ENCODE measurements around the gene JAKMIP1.
"Not testable (repeated sequence)": the region's sequence is repeated elsewhere in the genome, so short reads cannot be mapped to it uniquely, and the experiment has no call there.

JAKMIP1 gene

DNA sequence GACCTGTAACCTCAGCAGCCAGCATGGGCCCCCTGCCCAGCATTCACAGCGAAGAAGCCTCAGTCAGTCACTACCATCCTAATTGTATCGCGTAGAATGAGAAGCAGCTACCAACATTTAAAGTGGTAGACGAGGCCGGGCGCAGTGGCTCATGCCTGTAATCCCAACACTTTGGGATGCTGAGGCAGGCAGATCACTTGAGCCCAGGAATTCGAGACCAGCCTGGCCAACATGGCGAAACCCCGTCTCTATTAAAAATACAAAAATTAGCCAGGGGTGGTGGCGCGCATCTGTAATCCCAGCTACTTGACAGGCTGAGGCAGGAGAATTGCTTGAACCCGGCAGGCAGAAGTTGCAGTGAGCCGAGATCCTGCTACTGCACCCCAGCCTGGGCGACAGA, 59.3 kb downstream of the JAKMIP1 start:
- not testable (repeated sequence) for DNase-seq

DNA sequence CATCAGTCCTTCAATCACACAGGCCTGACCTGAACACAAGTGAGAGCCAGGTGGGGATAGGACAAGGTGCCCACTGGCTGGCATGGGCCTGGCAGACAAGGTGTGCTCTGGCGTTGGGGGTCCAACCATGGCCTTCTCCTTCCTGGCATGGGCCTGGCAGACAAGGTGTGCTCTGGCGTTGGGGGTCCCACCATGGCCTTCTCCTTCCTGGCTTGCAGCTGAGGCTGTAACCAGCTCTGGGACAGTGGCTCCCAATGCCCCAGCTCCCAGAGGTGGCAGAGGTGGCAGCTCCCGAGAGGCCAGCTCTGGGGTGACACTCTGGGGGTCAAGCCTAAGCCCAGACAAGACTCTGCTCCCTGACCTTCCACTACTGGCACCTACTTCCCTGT, 62.6 kb downstream of the JAKMIP1 start:
- DNase-seq = no peak

DNA sequence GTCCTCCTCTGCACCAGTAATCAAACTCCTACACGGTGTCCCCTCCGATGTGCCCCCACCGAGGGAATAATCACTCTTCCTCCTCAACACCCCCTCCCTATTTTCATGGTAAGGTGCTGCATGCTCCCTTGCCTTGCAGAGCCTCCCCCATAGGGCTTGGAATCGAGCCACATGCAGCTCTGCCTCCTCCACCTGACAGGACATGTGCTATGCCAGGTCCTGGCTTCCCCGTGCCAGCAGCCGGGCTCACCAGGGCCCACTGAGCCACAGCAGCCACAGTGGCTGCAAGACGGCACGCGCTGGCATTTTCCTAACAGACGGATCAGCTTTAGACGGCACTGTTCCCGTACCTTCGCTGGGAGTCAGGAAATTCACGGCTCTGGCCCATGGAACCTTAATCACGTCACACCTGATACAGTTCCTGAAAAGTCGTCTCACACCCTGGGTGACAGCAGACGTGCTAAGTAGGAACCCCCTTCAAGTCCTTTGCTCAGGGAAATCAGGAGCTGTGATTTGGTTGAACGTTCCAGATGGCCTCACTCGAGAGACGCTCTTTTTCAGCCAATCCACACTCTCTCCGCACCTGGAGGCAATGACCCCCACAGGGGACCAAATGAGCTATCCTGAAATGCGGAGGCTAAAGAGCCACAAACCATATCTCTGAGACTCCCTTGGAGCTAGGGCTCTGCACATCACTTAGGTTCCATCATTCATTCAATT, 63.2 kb downstream of the JAKMIP1 start:
- no peak for DNase-seq

DNA sequence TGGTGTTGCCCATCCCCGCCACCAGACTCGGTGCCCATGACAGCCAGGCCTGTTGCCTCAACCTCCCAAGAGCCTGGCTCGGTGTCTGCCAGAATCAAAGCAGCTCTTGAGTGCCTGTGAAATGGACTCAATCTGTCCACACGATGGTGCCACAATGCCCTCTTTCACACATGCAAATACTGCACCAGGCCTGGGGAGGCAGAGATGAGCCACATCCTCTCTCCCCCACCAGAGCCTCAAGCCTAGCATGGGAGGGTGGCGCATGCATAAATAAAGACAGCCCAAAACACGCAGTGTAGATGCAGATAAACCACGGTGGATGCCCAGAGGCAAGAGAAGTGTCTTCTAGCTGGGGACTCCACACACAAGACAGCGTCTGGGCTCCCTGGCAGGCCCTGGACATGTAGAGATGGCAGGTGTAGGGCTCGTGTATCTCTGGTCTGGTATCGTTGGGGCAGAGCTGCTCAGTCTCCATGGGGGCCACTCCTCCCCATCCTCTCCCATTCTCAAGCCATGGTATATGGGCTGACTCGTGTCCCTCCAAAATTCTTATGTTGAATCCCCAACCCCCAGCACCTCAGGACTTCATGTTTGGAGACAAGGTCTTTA, 65.6 kb downstream of the JAKMIP1 start:
- DNase-seq = no peak

- no peak for DNase-seq
Measured at GRCh38 chr4:6132716-6133115, 67.6 kb downstream of the JAKMIP1 start.

DNA sequence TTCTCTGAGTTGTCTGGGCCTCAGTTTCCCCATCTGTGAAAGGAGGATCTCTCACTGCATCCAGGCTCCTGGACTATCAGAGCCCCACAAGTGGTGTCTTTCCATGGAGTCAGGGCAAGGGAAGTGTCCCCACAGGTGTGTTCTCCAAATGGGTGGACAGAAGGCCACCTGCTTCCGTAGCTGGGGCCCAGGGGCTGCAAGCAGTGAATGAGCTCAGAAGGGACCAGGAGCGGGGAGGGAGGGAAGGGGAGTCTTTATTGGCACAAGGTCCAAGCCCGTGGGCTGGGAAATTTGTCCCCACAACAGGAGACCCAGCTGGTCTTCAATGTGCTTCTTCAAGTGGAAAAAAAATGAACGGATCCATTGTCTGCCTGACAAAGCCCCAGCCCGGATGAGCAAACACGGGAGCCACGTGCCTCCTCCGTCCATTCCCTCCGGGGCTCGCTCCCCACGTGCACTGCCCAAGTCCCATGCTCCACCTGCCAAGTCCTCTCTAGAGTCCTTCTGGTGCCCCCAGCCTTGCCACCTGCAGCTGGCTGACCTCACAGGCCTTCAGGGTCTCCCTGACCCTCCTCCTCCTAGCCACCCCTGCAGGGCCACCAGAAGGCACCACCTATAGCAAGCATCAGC, 72.0 kb downstream of the JAKMIP1 start:
- peak in 1 of 2 experiments; percentile 17 for DNase-seq

GRCh38 chr4:6126971-6127745, 73.2 kb downstream of the JAKMIP1 start:
- DNase-seq = no peak

DNA sequence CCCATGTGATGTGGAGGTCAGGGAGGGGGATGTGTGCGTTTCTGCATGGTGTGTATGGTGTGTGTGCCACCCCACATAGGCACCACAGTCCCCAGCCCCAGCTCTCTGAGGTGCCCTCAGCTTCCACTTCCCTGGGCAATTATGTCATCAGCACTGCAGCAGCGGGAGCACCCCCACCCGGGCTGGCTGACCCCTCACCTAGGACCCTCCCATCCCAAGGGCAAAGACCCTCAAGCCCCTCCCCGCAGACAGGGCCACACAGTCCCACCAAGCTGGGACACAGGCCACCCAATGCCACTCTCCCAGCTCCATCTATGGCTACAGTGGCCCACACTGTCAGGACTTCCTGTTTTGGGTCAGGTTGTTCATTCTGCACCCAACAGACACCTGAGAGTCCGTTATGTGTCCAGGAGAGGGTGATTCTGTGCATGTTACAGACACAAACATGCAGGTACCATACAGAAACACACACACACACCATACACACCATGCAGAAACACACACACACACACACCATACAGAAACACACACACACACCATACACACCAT, 75.2 kb downstream of the JAKMIP1 start:
- DNase-seq = no peak

DNA sequence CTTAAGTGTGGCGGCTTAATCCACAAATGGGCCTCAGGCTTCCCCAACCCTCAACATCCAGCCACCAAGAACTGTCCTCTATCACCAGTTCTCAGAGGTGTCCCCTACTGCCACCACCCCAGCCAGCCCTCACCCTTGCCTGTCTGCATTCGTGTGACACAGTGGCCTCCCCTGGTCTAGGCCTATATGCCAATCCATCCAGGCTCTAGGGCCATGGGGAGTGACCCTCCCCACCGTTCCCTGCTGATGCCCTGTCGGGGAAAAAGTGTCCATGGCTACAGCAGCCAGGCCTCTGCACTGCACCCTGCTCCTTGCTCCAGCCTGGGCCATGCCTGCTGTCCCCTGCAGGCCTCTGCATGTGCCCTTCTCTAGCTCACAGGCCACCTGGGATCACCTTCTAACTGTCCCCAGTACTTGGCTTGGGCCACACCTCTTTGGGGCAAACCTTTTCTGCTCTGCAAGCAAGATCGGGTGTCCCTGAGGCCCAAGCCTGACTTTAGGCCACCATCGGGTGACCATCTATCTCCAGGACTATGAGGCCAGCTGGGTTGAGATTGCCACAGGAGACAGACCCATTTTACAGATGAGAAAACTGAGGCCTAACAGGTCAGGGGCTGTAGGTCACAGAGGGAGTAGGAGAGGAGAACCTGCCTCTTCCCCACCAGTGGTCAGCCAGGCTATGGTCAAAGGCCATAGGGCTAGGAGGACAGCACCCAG, 75.8 kb downstream of the JAKMIP1 start:
- no peak for DNase-seq

DNA sequence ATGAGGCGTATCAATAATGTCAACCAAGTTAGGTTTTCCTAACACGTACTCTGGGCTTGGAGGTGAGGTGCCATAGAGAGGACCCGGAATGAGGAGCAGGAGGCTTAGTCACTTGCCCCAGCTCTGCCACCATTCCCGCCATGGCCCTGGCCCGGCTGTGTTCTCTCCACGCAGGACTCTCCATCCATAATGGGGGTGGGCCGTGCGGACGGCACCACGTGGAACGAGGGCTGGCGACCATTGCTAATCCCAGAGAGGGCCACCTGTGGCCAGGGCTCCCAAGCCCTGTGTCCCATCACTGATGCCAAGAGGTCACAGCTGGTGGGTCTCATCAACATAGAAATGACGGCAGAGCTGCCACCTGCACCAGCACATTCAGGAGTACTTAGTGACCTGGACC, 76.4 kb downstream of the JAKMIP1 start:
- no peak for DNase-seq

GRCh38 chr4:6123541-6123940, 76.8 kb downstream of the JAKMIP1 start:
- DNase-seq = no peak

GRCh38 chr4:6123116-6123515, 77.2 kb downstream of the JAKMIP1 start:
- DNase-seq = no peak

DNA sequence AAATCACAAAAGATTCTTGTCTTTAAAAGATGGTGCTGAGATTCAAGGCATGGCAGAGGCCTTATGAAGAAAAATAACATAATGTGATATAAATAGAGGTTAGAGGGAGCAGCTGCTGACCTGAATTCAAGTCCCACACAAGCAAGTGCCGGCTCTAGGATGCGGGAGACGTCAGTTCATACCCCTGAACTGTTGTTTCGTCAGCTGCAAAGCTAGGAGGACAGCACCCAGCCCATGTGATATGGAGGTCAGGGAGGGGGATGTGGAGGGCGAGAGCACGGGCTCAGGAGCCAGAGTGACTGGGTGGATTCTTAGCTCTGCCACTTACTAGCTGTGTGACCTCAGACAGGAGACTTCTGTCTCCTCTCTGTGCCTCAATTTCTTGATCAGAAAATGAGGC, 77.9 kb downstream of the JAKMIP1 start:
- no peak for DNase-seq

DNA sequence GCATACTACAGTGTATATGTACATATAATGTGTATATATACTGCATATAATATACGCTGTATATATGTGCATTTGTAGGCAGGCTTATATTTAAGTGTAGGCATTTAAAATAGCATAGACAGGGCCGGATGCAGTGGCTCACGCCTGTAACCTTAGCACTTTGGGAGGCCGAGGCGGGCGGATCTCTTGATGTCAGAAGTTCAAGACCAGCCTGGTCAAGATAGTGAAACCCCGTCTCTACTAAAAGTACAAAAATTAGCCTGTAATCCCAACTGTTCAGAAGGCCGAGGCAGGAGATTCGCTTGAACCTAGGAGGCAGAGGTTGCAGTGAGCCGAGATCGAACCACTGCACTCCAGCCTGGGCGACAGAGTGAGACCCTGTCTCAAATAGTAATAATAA, 78.4 kb downstream of the JAKMIP1 start:
- DNase-seq = no peak

- DNase-seq = no peak
Measured at GRCh38 chr4:6121276-6121850, 79.0 kb downstream of the JAKMIP1 start.

- no peak for DNase-seq
Measured at GRCh38 chr4:6120361-6120760, 80.0 kb downstream of the JAKMIP1 start.

DNA sequence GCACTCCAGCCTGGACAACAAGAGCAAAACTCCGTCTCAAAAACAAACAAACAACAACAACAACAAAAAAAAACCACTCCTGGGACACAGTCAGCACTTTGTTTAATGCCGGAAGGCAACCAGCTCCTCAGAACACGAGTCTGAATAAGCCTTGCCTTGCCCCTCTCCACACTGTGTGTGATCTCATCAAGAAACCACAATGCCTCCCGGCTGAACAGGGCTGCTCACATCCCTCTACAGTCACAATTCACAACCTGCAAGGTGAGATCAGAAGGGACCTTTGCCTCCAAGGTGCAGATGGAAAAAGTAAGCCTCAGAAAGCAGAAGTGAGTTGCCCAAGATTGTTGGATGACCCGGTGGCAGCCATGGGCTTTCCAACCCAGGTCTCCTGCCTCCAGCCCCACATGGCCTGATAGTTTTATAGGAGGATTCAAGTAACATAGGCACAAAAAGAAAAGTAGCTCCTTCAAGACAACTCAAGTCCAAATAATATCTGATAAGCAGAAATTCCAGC, 80.8 kb downstream of the JAKMIP1 start:
- DNase-seq = no peak

DNA sequence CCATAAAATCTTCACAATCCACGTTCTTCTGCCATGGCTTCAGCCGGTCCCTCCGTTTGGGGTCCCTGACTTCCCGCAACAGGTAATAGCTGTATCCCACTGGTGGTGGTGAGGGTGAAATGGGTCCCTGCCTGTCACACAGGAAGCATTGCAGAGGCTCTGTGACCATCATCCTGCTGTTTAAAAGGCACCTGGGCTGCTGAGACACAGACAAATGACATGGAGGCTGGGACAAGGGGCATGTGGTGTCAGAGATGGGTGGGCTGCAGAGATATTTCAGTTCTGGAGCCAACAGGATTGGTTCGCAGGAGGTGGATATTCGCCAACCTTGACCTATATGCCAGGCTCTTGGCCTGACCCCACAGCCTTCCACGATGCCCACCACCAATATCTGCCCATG, 82.1 kb downstream of the JAKMIP1 start:
- DNase-seq = no peak

DNA sequence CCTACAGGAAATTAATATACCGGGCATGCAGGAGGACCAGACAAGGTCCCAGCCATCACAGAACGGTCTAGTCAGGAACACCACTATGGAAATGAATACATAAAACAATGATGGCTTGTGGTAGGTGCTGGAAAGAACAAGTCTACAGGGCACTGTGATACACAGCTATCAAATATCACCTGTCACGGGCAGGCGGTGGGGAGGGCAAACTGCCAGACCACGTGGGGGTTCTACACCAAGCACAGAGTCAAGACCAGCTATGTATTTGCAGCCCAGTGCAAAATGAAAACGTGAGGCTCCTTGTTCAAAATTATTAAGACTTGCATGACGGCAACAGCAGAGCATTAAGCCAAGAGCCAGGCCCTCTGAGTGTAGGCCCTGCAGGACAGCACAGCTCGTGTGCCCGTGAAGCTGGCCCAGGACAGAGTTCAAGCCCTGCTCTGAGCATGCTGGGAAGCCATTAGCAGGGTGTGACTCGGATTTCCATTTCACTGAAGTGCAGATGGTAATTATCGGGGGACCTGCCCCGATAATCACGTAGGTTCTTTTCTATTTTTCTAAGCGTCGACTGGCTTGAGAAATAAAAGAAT, 83.6 kb downstream of the JAKMIP1 start:
- DNase-seq = no peak

GRCh38 chr4:6115746-6116586, 84.4 kb downstream of the JAKMIP1 start:
- DNase-seq = no peak

DNA sequence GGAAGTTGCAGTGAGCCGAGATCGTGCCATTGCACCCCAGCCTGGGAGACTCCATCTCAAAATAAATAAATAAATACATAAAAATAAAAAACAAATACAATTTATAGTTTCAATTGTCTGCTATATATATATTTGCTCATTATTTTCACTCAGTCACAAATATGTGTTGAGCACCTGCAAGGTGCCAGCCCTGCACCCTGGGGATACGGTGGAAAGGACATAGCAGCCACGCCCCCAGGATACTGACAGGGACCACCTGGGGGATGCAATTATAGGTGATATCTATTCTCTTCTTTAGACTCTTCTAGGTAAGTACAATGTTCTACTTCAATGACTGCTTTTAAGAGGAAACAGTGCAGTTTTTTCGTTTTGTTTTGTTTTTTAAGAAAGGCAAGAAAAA, 85.0 kb downstream of the JAKMIP1 start:
- DNase-seq = no peak
